ENCODE measurements around the gene LONP1.
"Not testable (repeated sequence)": the region's sequence is repeated elsewhere in the genome, so short reads cannot be mapped to it uniquely, and the experiment has no call there.

LONP1 gene

GRCh38 chr19:5707576-5708575 lies 12.1 kb downstream of the LONP1 start:
- no peak for DNase-seq

- DNase-seq = no peak
Measured at GRCh38 chr19:5706876-5707573, 12.9 kb downstream of the LONP1 start.

- no peak for DNase-seq
Measured at GRCh38 chr19:5705552-5705951, 14.4 kb downstream of the LONP1 start.

- no peak for DNase-seq
Measured at GRCh38 chr19:5703819-5704818, 15.8 kb downstream of the LONP1 start.

DNA sequence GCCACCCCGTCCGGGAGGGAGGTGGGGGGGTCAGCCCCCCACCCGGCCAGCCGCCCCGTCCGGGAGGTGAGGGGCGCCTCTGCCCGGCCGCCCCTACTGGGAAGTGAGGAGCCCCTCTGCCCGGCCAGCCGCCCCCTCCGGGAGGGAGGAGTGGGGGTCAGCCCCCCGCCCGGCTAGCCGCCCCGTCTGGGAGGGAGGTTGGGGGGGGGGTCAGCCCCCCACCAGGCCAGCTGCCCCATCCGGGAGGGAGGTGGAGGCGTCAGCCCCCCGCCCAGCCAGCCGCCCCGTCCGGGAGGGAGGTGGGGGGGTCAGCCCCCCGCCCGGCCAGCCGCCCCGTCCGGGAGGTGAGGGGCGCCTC lies 17.9 kb downstream of the LONP1 start:
- DNase-seq = not testable (repeated sequence)

DNA sequence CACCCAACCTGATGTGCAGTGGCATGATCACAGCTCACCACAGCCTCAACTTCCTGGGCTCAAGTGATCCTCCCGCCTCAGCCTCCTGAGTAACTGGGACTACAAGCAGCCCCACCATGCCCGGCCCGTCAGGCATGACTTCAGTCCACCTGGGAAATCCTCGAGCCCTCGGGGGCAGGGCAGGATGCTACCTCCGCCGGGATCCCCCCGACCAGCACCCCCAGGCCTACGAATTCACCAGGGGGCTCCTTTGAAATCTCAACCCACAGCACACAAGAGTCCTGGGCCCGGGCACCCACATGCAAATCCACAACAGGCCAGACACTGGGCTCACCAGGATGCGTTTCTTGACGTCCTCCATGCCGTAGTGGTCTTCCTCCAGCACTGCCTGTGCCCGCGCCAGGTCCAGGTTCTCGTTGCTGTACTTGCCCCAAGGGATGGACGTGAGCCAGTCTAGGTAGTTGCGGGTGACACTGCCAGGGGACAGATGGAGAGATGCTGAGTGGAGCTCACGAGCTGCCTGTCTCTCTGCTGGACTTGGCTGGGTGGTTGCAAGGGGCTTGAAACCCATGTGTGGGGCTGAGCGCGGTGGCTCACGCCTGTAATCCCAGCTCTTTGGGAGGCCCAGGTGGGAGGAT lies 19.4 kb downstream of the LONP1 start:
- no peak for DNase-seq

GRCh38 chr19:5698635-5699422 lies 21.1 kb downstream of the LONP1 start:
- DNase-seq = no peak

DNA sequence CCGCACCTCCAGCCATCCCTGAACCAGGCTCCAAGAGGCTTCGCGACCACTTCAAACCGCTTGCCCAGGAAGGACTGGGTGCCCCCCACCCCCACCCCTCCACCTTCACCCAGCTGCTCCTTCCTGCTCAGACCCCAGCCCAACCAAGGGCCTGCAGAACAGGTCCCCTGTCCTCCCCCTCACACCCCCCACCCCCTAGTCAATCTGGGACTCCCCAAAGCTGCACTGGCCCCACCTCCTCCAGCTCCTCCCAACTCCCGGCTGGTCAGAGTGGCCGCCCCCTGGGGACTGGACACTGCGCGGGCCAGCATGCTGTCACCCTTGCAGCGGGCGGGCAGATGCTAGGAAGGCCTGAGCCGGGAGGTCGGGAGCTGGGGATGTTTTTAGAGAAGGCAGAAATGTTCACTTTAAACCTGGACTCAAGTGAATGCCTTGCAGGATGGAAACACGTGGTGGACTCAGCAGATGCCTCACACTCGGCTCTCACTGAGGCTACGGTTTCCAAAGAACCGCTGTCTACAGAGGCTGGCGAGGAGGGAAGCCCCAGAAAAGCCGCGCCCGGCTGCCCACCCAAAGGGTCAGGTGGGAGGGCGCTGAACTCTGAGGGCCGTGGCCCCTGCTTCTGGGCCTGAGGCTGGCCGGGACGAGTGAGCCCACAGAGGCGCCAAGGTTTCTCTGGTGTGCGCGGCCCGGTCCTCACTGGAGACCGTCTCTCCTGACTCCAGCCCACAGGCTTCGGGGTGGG lies 21.9 kb downstream of the LONP1 start:
- DNase-seq = no peak

- DNase-seq = no peak
Measured at GRCh38 chr19:5697022-5697889, 22.7 kb downstream of the LONP1 start.

- no peak for DNase-seq
Measured at GRCh38 chr19:5696196-5697021, 23.5 kb downstream of the LONP1 start.

- DNase-seq = no peak
Measured at GRCh38 chr19:5695649-5696195, 24.2 kb downstream of the LONP1 start.

DNA sequence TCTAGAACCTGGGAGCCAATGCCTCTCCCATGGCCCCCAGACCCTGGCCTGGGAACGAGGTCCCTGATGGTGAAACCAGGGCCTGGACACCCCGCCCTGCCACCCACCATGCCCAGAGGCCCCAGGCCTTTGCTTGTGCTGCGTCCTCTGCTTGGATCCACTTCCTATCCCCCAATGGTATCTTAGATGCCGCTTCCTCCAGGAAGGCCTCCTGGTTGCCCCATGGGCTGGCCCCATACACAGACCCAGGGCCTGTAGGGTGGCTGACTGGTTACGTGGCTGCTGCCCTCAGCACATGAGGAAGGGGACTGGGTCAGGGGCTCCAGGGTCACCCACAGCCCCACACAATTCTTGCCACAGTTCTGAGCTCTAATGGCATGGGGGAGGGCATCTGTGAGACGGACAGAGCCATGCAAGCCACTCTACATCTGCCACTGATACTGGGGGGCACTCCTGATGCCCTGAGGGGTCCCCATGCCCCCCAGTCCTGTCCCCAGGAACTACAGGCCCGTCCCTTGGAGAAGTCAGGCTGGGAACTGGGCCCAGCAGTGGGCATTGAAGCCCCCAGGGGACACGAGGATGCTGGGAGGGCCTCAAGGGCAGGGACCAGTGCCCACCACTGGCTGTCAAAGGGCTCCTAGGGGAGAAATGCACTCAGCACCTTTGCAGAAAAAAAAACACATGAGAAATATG lies 24.8 kb downstream of the LONP1 start:
- no peak for DNase-seq

DNA sequence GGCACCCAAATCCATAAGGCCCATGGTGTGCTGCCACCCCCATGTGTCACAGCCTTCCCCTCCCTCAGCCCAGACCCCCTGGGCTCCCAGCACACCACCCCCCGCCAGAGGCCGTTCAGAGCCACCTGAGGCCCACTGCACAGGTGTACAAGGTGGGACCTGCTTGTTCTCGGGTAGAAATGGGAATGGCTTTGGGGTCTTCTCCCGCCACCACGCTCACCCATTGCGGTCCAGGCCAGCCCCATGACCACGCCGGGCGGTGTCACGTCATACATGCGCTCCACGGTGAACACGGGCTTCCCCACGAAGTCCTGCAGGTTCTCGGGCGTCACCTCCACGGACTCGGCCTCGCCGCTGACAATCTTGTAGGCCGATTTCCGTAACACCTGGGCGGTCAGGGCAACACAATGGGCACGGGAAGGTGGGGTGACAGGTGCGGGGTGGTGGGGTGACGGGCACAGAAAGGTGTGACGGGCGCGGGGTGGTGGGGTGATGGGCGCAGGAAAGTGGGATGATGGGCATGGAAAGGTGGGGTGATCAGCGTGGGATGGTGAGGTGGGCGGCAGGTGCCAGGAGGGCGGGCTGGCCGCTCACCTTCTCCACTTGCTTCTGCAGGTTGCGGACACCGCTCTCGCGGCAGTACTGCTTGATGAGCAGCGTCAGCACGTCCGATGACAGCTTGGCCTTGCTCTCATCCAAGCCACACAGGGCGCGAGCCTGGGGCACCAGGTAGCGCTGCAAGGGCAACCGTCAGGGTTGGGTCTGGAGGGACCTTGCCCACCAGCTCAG lies 25.6 kb downstream of the LONP1 start:
- DNase-seq = no peak

GRCh38 chr19:5693195-5694166 lies 26.5 kb downstream of the LONP1 start:
- no peak for DNase-seq

GRCh38 chr19:5692723-5693194 lies 27.2 kb downstream of the LONP1 start:
- DNase-seq = no peak
